Spinal cord (tissue), 10 donors: ENCODE results near the gene ANGPTL2. TPM values are rescaled to one million over a fixed set of nuclear protein-coding genes. Genes with fewer than 3 reads are reported as not detected.

Source experiments
- DNase-seq, 6 donors: peaks; one replicate each; pipeline versions ENCODE4 v3.0.0 to v3.0.0-alpha.2; 2013 to 2015; ENCODE audit warnings: low spot score in 6 of 6, low read depth in 4 of 6
- H3K27ac ChIP-seq: one replicate; pipeline ENCODE4 v1.5.1; 2013; ENCODE audit warnings: low read depth, low read length, control low read depth
- H3K27me3 ChIP-seq: one replicate; pipeline ENCODE4 v1.6.1; 2013; ENCODE audit warnings: low read length; ENCODE audit not compliant: control insufficient read depth, insufficient read depth
- H3K36me3 ChIP-seq: one replicate; pipeline ENCODE4 v1.6.1; 2013; ENCODE audit warnings: low read length; ENCODE audit not compliant: control insufficient read depth, insufficient read depth
- H3K4me1 ChIP-seq: one replicate; pipeline ENCODE4 v1.6.1; 2013; ENCODE audit warnings: low read length; ENCODE audit not compliant: control insufficient read depth, insufficient read depth
- H3K4me3 ChIP-seq: one replicate; pipeline ENCODE4 v1.5.1; 2013; ENCODE audit warnings: low read depth, low read length, control low read depth
- H3K9me3 ChIP-seq: one replicate; pipeline ENCODE4 v1.6.1; 2013; ENCODE audit warnings: low read length; ENCODE audit not compliant: control insufficient read depth, insufficient read depth
- WGBS: methylation state at CpG from one replicate; pipeline ENCODE4 v1.1.5; 2013; ENCODE audit warnings: missing lambda C conversion rate; ENCODE audit not compliant: insufficient coverage; 5-methylcytosine and 5-hydroxymethylcytosine counted together
- polyA plus RNA-seq, 2 donors: library from polyadenylated mRNA; unstranded; fragments of 120-200 nt; gene quantifications; one replicate each; pipeline ENCODE4 v1.2.1, GENCODE V29; 2013; ENCODE audit not compliant: insufficient read length in 2 of 2
- total RNA-seq, 2 donors: library from RNA; depleted of rRNA in 1 of 2; stranded (reverse); fragments of 120-200 nt in 1 of 2; fragments of >200 nt in 1 of 2; gene quantifications; one replicate each; pipeline versions ENCODE4 v1.2.3 to v1.2.4, GENCODE V29; 2013 to 2014
- donor health status: healthy.

Gene ANGPTL2
- total and polyA plus RNA-seq, 4 donors, result 22.1 to 58.5 (median 46.4) TPM

DNA sequence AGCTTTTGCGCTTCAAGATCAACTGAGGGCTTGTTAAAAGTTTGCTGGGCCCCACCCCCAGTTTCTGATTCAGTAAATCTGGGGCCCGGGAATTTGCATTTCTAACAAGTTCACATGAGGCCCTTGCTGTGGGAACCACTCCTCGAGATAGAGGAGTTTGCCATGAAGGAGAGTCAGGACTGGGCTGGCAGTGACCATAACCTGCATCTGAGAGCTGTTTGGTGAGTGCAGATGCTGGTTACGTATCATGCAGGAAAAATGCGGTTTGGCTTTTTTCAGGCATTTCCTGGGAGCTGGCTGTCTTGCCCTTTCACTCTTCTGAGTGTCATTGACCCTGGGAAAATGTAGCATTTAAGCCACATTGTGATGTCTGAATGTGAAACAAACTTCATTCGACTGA is 9.4 kb upstream of the ANGPTL2 start:
- DNase-seq, result no peak
- Histone ChIP-seq H3K27me3 (no peaks in the 10 kb centered on the region), H3K4me3 (no peak overlapping the region), H3K4me1 (peaks cover 66% of the 10 kb centered on the region), H3K27ac (peak overlapping the region; percentile 52), H3K36me3 (no peaks in the 10 kb centered on the region), H3K9me3 (no peaks in the 10 kb centered on the region)
- 85% methylated on average over 5 of the region's 6 CpGs for WGBS

- 59% methylated on average over 2 of the region's 10 CpGs for WGBS
- Histone ChIP-seq H3K36me3 (no peaks in the 10 kb centered on the region), H3K27me3 (no peaks in the 10 kb centered on the region), H3K27ac (peak overlapping the region; percentile 52), H3K4me3 (no peak overlapping the region), H3K4me1 (peaks cover 59% of the 10 kb centered on the region), H3K9me3 (no peaks in the 10 kb centered on the region)
- peak in 2 of 6 donors; percentile 77 to 93 for DNase-seq
These were observed 8.5 kb upstream of the ANGPTL2 start for GRCh38 chr9:127130661-127131538.

DNA sequence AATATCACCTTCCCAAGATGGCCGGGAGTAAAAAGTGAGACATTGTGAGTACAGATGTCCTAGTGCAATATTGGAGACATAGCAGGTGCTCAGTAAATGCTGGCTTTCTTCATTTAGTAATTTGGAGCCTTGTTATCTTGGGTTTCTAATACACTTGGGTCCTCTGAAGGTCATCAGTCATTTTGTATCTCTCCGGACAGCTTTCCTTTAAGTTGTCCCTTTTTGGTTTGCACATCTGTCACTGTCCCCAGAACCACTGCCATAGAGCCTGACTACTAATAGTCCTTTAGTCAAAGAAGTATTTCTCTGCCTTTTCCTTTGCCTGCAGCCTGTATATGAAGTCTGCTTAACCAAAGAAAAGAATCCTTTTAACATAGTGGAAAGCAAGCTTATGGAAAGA is 7.8 kb upstream of the ANGPTL2 start:
- no peak overlapping the region for H3K27ac ChIP-seq
- H3K4me1 ChIP-seq, result peaks cover 54% of the 10 kb centered on the region
- DNase-seq, result no peak

GRCh38 chr9:127129718-127130085 is 7.3 kb upstream of the ANGPTL2 start:
- no peak overlapping the region for H3K4me3 ChIP-seq
- peaks cover 48% of the 10 kb centered on the region for H3K4me1 ChIP-seq
- no peaks in the 10 kb centered on the region for H3K27me3 ChIP-seq
- WGBS, result no CpG with 5 or more reads among the region's 3 CpGs
- DNase-seq, result no peak
- no peaks in the 10 kb centered on the region for H3K9me3 ChIP-seq
- H3K36me3 ChIP-seq, result no peaks in the 10 kb centered on the region
- no peak overlapping the region for H3K27ac ChIP-seq

More for the DNA sequence above, 7.8 kb upstream of the ANGPTL2 start:
- H3K4me3 ChIP-seq, result no peak overlapping the region
- no peaks in the 10 kb centered on the region for H3K36me3 ChIP-seq
- H3K9me3 ChIP-seq, result no peaks in the 10 kb centered on the region
- H3K27me3 ChIP-seq, result no peaks in the 10 kb centered on the region
- 57% methylated on average over 1 of the region's 2 CpGs for WGBS

DNA sequence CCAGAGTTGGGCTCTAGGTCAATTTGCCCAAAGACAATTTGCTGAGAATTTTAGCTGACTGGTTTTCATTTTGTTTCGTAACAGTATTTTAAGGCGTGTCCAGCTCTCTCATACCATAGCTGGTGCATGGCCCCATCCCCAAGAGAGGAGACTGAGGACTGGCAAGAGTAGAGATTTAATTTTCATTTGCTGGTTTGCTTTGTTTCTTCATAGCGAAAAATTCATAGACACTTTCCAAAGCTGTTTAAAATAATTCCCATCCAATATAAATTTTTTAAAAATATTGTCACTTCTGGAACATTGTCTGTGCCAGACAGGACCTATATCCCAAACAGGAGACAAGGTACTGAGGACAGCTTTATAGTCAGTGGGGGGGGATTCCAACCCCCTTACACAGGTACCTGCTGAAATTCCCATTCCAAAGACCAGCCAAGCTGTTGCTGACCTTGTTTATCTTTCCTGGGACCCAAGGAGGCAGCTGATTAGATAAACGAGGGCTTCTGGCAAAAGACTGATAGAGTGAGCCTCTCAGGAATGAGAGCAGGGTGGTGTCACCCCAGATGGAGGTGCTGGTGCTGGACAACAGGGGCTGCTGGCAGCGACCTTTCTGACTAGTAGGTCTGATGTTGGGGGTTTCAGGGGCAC is 6.8 kb upstream of the ANGPTL2 start:
- Histone ChIP-seq H3K36me3 (no peaks in the 10 kb centered on the region), H3K27me3 (no peaks in the 10 kb centered on the region), H3K4me3 (no peak overlapping the region), H3K9me3 (no peaks in the 10 kb centered on the region), H3K27ac (no peak overlapping the region), H3K4me1 (peaks cover 47% of the 10 kb centered on the region)
- no peak for DNase-seq
- 67% methylated on average over 2 of the region's 5 CpGs for WGBS

DNA sequence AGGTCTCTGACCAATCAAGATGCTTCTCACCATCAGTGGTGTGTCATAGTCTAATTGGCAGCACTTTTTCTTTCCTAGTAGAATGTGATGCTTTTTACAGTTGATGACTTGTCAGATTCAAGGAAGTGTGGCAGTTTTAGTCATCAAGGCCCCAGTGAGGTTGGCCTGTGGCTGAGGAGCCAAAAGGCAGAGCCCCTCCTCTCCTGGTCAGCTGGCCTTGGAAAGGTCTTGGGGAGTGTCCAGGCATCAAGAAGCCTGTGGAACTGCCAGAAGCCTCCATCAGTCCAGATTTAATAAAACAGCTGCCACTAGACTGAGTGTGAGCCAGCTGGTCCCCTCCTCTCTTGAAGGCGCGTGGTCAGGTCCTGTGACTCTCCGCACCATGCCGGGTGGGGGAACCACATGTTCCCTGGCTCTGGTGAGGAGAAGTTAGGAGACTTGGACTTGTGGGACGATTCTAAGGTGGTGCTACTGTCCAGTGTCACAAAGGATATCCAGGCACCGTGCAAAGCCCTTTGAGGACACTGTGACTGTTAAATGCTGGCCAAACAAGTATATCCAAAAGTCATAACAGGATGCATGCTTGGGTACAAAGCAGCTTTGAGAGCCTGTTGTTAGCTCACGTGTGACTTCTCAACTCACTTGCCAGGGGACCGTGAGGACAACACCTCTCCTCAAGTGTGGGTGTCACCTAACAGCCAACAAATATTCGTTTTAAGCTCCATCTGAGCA is 6.1 kb upstream of the ANGPTL2 start:
- DNase-seq, result no peak
- H3K4me1 ChIP-seq, result peaks cover 47% of the 10 kb centered on the region
- H3K4me3 ChIP-seq, result no peak overlapping the region
- H3K27me3 ChIP-seq, result no peaks in the 10 kb centered on the region
- H3K9me3 ChIP-seq, result no peaks in the 10 kb centered on the region
- WGBS, result 77% methylated on average over 9 of the region's 9 CpGs
- H3K27ac ChIP-seq, result no peak overlapping the region
- no peaks in the 10 kb centered on the region for H3K36me3 ChIP-seq

GRCh38 chr9:127126971-127127370 is 4.5 kb upstream of the ANGPTL2 start:
- WGBS, result no CpG with 5 or more reads among the region's 1 CpG
- H3K36me3 ChIP-seq, result no peaks in the 10 kb centered on the region
- no peak overlapping the region for H3K4me3 ChIP-seq
- H3K4me1 ChIP-seq, result peaks cover 50% of the 10 kb centered on the region
- H3K27me3 ChIP-seq, result no peaks in the 10 kb centered on the region
- no peak overlapping the region for H3K27ac ChIP-seq
- no peaks in the 10 kb centered on the region for H3K9me3 ChIP-seq
- DNase-seq, result no peak

DNA sequence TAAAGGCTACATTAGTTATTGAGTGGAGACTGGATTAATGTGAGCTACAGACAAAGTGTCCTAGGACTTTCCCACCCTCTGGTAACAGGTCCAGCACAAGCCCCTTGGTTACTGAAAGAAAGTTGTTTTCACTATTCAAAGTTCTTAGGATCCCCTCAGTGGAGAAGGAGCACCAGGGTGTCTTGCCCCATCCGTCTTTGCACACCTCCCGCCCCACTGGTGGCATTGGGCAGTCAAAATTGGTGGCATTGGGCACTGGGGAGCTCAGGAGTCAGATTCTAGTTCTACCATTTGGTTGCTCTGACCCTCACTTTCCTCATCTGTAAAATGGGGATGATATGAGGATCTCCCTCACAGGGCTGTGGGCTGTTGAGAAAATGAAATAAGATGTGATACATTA is 2.4 kb upstream of the ANGPTL2 start:
- H3K36me3 ChIP-seq, result no peaks in the 10 kb centered on the region
- peaks cover 53% of the 10 kb centered on the region for H3K4me1 ChIP-seq
- H3K27ac ChIP-seq, result no peak overlapping the region
- H3K27me3 ChIP-seq, result no peaks in the 10 kb centered on the region
- no peaks in the 10 kb centered on the region for H3K9me3 ChIP-seq
- no peak overlapping the region for H3K4me3 ChIP-seq
- WGBS, result no CpG with 5 or more reads among the region's 2 CpGs
- no peak for DNase-seq

GRCh38 chr9:127124111-127124531 is 1.7 kb upstream of the ANGPTL2 start:
- no peak overlapping the region for H3K27ac ChIP-seq
- H3K36me3 ChIP-seq, result no peaks in the 10 kb centered on the region
- DNase-seq, result no peak
- WGBS, result 92% methylated on average over 6 of the region's 7 CpGs
- no peaks in the 10 kb centered on the region for H3K27me3 ChIP-seq
- peaks cover 54% of the 10 kb centered on the region for H3K4me1 ChIP-seq
- H3K4me3 ChIP-seq, result no peak overlapping the region
- H3K9me3 ChIP-seq, result no peaks in the 10 kb centered on the region
